GM18870 (cell line): ENCODE measurements around the gene ELAVL2.

ENCODE experiments used
- ATAC-seq: cut with Tn5 transposase; IDR thresholded peaks from one replicate; pipeline ENCODE4 v1.9.1; 2021; ENCODE audit warnings: moderate library complexity; ENCODE audit not compliant: unreplicated experiment

The ELAVL2 gene

GRCh38 chr9:23822261-23823169 lies 3.5 kb downstream of the ELAVL2 start:
- no peak for ATAC-seq

GRCh38 chr9:23821375-23822181 lies 4.5 kb downstream of the ELAVL2 start:
- ATAC-seq: no peak

GRCh38 chr9:23820451-23821374 lies 5.3 kb downstream of the ELAVL2 start:
- no peak for ATAC-seq

- no peak for ATAC-seq
These were observed 6.6 kb downstream of the ELAVL2 start for GRCh38 chr9:23819403-23819802.

- ATAC-seq: no peak
These were observed 11.8 kb downstream of the ELAVL2 start for GRCh38 chr9:23814243-23814642.

GRCh38 chr9:23812673-23813072 lies 13.4 kb downstream of the ELAVL2 start:
- no peak for ATAC-seq

- no peak for ATAC-seq
These were observed 14.4 kb downstream of the ELAVL2 start for GRCh38 chr9:23811633-23812032.

- no peak for ATAC-seq
These were observed 22.8 kb downstream of the ELAVL2 start for GRCh38 chr9:23803216-23803615.

- no peak for ATAC-seq
These were observed 24.5 kb downstream of the ELAVL2 start for GRCh38 chr9:23801523-23801922.

- ATAC-seq: no peak
These were observed 26.5 kb downstream of the ELAVL2 start for GRCh38 chr9:23799521-23799920.

- ATAC-seq: no peak
These were observed 27.7 kb downstream of the ELAVL2 start for GRCh38 chr9:23798325-23798724.

- ATAC-seq: no peak
These were observed 29.8 kb downstream of the ELAVL2 start for GRCh38 chr9:23796209-23796608.

GRCh38 chr9:23790351-23791260 lies 35.4 kb downstream of the ELAVL2 start:
- ATAC-seq: no peak

- ATAC-seq: no peak
These were observed 36.3 kb downstream of the ELAVL2 start for GRCh38 chr9:23789529-23790254.

- no peak for ATAC-seq
These were observed 41.1 kb downstream of the ELAVL2 start for GRCh38 chr9:23784962-23785361.

GRCh38 chr9:23783509-23783908 lies 42.5 kb downstream of the ELAVL2 start:
- ATAC-seq: no peak

- no peak for ATAC-seq
These were observed 46.8 kb downstream of the ELAVL2 start for GRCh38 chr9:23779220-23779619.

- ATAC-seq: no peak
These were observed 48.7 kb downstream of the ELAVL2 start for GRCh38 chr9:23777328-23777727.

GRCh38 chr9:23775549-23775948 lies 50.5 kb downstream of the ELAVL2 start:
- no peak for ATAC-seq
